Right lobe of liver (tissue), 4 donors: ENCODE data around the gene FMO2.

Source experiments
- POLR2A ChIP-seq: fragments of 450-650 bp; IDR thresholded peaks from one replicate; pipeline ENCODE4 v1.6.1; 2017; ENCODE audit warnings: antibody characterized with exemption, mild to moderate bottlenecking
- TF ChIP-seq, protein P1 (sequence below), 4 donors: fragments of 200-600 bp in 3 of 4; fragments of 450-650 bp in 1 of 4; IDR thresholded peaks; one replicate each; pipeline versions ENCODE4 v1.5.1 to v1.8.0; 2016 to 2022; ENCODE audit warnings: antibody characterized with exemption in 4 of 4, mild to moderate bottlenecking in 2 of 4
- donor health status: DM: no; HTN: no; CAD: no.
- donor health status: DM: no; HTN: no; CAD: no.
- donor health status: DM: no; HTN: yes; CAD: no.

DNA sequence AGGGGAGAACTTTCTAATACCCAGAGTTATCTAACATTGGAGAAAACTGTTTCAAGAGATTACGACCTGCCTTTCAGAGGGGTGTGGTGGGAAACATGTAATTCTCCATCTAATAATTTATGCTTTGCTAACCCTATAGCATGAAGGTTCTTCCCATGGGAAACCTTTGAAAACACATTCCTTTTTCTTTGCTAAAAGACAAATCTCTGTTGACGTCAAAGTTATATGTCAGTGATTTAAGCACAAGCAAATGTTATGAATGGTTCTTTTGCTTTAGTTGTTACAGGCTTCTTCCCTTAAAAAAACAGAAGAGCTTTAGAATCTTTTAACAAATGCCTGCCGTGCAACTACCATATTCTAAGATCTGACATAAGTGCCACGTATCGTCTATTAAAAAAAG, 19.2 kb downstream of the FMO2 start:
- TF ChIP-seq, protein P1, sequence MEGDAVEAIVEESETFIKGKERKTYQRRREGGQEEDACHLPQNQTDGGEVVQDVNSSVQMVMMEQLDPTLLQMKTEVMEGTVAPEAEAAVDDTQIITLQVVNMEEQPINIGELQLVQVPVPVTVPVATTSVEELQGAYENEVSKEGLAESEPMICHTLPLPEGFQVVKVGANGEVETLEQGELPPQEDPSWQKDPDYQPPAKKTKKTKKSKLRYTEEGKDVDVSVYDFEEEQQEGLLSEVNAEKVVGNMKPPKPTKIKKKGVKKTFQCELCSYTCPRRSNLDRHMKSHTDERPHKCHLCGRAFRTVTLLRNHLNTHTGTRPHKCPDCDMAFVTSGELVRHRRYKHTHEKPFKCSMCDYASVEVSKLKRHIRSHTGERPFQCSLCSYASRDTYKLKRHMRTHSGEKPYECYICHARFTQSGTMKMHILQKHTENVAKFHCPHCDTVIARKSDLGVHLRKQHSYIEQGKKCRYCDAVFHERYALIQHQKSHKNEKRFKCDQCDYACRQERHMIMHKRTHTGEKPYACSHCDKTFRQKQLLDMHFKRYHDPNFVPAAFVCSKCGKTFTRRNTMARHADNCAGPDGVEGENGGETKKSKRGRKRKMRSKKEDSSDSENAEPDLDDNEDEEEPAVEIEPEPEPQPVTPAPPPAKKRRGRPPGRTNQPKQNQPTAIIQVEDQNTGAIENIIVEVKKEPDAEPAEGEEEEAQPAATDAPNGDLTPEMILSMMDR (IDR thresholded peaks at IDR 0.05): no peak
- TF ChIP-seq POLR2A: no peak
